HEK293 (cell line): ENCODE data around the gene IRX4.
"Not testable (repeated sequence)": the region's sequence is repeated elsewhere in the genome, so short reads cannot be mapped to it uniquely, and the experiment has no call there.

Experiments used
- CTCF ChIA-PET: fragments of 350-600 bp; formaldehyde crosslinking; extraction: SDS; loops from one replicate; lab custom pipeline; 2021; ENCODE audit warnings: antibody characterized with exemption; lab: Yijun Ruan, JAX
- POLR2A ChIA-PET: fragments of 300-600 bp; formaldehyde crosslinking; extraction: SDS; loops from one replicate; lab custom pipeline; 2020; ENCODE audit warnings: antibody characterized with exemption, inconsistent platforms; lab: Yijun Ruan, JAX
- H3K27ac ChIP-seq: fragments of 200-500 bp; sonication (Bioruptor generic); 2 replicates; pipeline ENCODE4 v1.5.1; 2014; ENCODE audit warnings: low read depth, low read length, control low read depth, inconsistent platforms; ENCODE audit errors: extremely low read depth
- H3K36me3 ChIP-seq, 2 experiments: fragments of 200-500 bp in 1 of 2; sonication (Bioruptor generic) in 1 of 2; 1 replicate in 1 of 2; 2 replicates in 1 of 2; pipeline ENCODE4 v1.5.1; 2014 to 2017; ENCODE audit warnings: inconsistent platforms in 2 of 2, low read length in 2 of 2; ENCODE audit not compliant: control insufficient read depth in 2 of 2, insufficient read depth in 1 of 2
- H3K4me1 ChIP-seq: fragments of 200-500 bp; sonication (Bioruptor generic); 2 replicates; pipeline ENCODE4 v1.5.1; 2014; ENCODE audit warnings: mild to moderate bottlenecking, low read length, inconsistent platforms; ENCODE audit not compliant: control insufficient read depth, insufficient read depth
- H3K4me3 ChIP-seq: 2 replicates; pipeline ENCODE4 v1.5.1; 2011; ENCODE audit warnings: low read depth, mild to moderate bottlenecking, control low read depth, low read length, moderate library complexity
- H3K9me3 ChIP-seq: fragments of 200-500 bp; sonication (Bioruptor generic); 2 replicates; pipeline ENCODE4 v1.5.1; 2014; ENCODE audit warnings: low read depth, low read length, inconsistent platforms; ENCODE audit not compliant: control insufficient read depth, insufficient read depth
- GLI4 ChIP-seq: fragments of 450-650 bp; formaldehyde crosslinking; IDR thresholded peaks from 2 replicates; pipeline ENCODE4 v1.5.1; 2016; ENCODE audit warnings: missing biosample characterization, missing genetic modification characterization
- IKZF3 ChIP-seq: fragments of 450-650 bp; IDR thresholded peaks from 2 replicates; pipeline ENCODE4 v1.5.0; 2018; ENCODE audit warnings: missing biosample characterization, mild to moderate bottlenecking, missing genetic modification characterization, moderate library complexity
- KLF1 ChIP-seq: fragments of 450-650 bp; formaldehyde crosslinking; IDR thresholded peaks from 2 replicates; pipeline ENCODE4 v1.5.1; 2016; ENCODE audit warnings: missing biosample characterization, missing genetic modification characterization
- TCF7L2 ChIP-seq: IDR thresholded peaks from 2 replicates; pipeline ENCODE4 v1.6.1; 2011; ENCODE audit warnings: low read depth, mild to moderate bottlenecking, inconsistent platforms, low read length, moderate library complexity, borderline replicate concordance
- TRIM28 ChIP-seq: IDR thresholded peaks from 2 replicates; pipeline ENCODE4 v1.6.1; 2011; ENCODE audit warnings: low read length, control low read depth, borderline replicate concordance
- ZBTB20 ChIP-seq: fragments of 450-650 bp; formaldehyde crosslinking; IDR thresholded peaks from 2 replicates; pipeline ENCODE4 v1.5.1; 2016; ENCODE audit warnings: missing biosample characterization, missing genetic modification characterization
- ZBTB48 ChIP-seq: fragments of 450-650 bp; formaldehyde crosslinking; IDR thresholded peaks from 2 replicates; pipeline ENCODE4 v1.5.1; 2016; ENCODE audit warnings: missing biosample characterization, missing genetic modification characterization
- ZFP41 ChIP-seq: fragments of 450-650 bp; formaldehyde crosslinking; IDR thresholded peaks from 2 replicates; pipeline ENCODE4 v1.5.1; 2016; ENCODE audit warnings: missing biosample characterization, missing genetic modification characterization, borderline replicate concordance
- ZNF121 ChIP-seq: fragments of 450-650 bp; formaldehyde crosslinking; IDR thresholded peaks from 2 replicates; pipeline ENCODE4 v1.5.1; 2016; ENCODE audit warnings: missing biosample characterization, missing genetic modification characterization
- ZNF175 ChIP-seq: fragments of 450-650 bp; formaldehyde crosslinking; IDR thresholded peaks from 2 replicates; pipeline ENCODE4 v1.5.1; 2016; ENCODE audit warnings: missing biosample characterization, missing genetic modification characterization
- ZNF184 ChIP-seq: fragments of 450-650 bp; IDR thresholded peaks from 2 replicates; pipeline ENCODE4 v1.5.1; 2018; ENCODE audit warnings: missing biosample characterization, mild to moderate bottlenecking, missing genetic modification characterization
- ZNF354C ChIP-seq: fragments of 450-650 bp; formaldehyde crosslinking; IDR thresholded peaks from 2 replicates; pipeline ENCODE4 v1.5.1; 2016; ENCODE audit warnings: missing biosample characterization, missing genetic modification characterization, low read depth, borderline replicate concordance
- ZNF514 ChIP-seq: fragments of 450-650 bp; formaldehyde crosslinking; IDR thresholded peaks from 2 replicates; pipeline ENCODE4 v1.5.1; 2016; ENCODE audit warnings: missing biosample characterization, missing genetic modification characterization
- ZNF585B ChIP-seq: fragments of 450-650 bp; formaldehyde crosslinking; IDR thresholded peaks from 2 replicates; pipeline ENCODE4 v1.5.1; 2016; ENCODE audit warnings: missing biosample characterization, missing genetic modification characterization
- ZNF610 ChIP-seq: fragments of 450-650 bp; formaldehyde crosslinking; IDR thresholded peaks from 2 replicates; pipeline ENCODE4 v1.5.1; 2016; ENCODE audit warnings: missing biosample characterization, missing genetic modification characterization, borderline replicate concordance
- ZNF777 ChIP-seq: fragments of 450-650 bp; formaldehyde crosslinking; IDR thresholded peaks from 2 replicates; pipeline ENCODE4 v1.5.1; 2017; ENCODE audit warnings: missing biosample characterization, missing genetic modification characterization, borderline replicate concordance
- TF ChIP-seq, protein P1 (sequence below): fragments of 450-650 bp; formaldehyde crosslinking; IDR thresholded peaks from 2 replicates; pipeline ENCODE4 v1.5.1; 2016; ENCODE audit warnings: missing biosample characterization, missing genetic modification characterization
- TF ChIP-seq, protein P2 (sequence below): fragments of 450-650 bp; formaldehyde crosslinking; IDR thresholded peaks from 2 replicates; pipeline ENCODE4 v1.5.1; 2016; ENCODE audit warnings: missing biosample characterization, missing genetic modification characterization, low read depth
- TF ChIP-seq, protein P3 (sequence below): fragments of 450-650 bp; formaldehyde crosslinking; IDR thresholded peaks from 2 replicates; pipeline ENCODE4 v1.5.1; 2016; ENCODE audit warnings: missing biosample characterization, missing genetic modification characterization
- TF ChIP-seq, protein P4 (sequence below): fragments of 450-650 bp; formaldehyde crosslinking; IDR thresholded peaks from 2 replicates; pipeline ENCODE4 v1.5.1; 2016; ENCODE audit warnings: missing biosample characterization, missing genetic modification characterization

IRX4 gene

DNA sequence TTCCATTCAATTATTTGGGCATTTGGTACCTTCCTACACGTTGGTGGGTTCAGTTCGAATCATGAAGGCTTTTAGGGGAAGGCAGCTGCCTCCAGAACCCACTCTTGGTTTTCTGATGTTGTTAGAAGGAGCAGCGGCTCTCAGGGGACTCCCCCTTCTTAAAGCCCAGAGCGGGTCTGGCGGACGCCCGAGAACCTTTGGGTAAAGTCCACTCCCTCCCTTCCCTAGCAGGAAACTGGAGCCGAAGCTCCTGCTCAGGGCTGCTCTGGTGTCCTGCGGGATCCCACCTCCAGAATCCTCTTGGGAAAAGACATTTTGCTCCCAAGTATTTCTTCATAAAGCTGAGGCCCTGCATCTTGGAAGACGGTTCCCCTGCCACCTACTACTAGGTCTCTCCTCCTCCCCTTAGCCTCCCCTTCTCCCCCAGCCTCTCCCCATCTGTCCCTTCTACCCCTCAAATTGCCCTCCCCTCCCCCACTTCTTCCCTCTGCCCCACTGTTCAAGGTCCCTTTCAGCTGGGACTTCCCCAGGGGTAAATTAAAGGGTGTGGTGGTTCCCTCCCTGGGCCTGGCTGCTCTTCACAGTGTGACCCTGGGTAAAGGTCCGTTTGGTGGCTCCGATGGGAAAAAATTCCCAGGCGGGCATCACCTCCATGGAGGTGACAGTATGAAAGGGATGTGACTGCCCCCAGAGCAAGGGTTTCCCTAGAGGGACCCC lies 9.3 kb downstream of the IRX4 start:
- CTCF ChIA-PET, result interaction anchor here (0.8 kb wide), 1 partner anchor 8 kb away, joined by 4 read pairs; no protein-coding TSS in a partner anchor
- Histone ChIP-seq H3K4me1 (no peaks in the 10 kb centered on the region), H3K27ac (no peak overlapping the region)
- TF ChIP-seq, protein P1, sequence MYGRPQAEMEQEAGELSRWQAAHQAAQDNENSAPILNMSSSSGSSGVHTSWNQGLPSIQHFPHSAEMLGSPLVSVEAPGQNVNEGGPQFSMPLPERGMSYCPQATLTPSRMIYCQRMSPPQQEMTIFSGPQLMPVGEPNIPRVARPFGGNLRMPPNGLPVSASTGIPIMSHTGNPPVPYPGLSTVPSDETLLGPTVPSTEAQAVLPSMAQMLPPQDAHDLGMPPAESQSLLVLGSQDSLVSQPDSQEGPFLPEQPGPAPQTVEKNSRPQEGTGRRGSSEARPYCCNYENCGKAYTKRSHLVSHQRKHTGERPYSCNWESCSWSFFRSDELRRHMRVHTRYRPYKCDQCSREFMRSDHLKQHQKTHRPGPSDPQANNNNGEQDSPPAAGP, result 0 out of 2 replicates have a peak, but pooled peaks have one; percentile 28
- TF ChIP-seq ZNF610 (tag by site-specific recombination) (no peak), KLF1 (tag by site-specific recombination) (peak; percentile 67), ZNF514 (tag by site-specific recombination) (no peak), ZNF777 (tag by site-specific recombination) (no peak), ZNF121 (tag by site-specific recombination) (no peak), ZBTB20 (tag by site-specific recombination) (no peak), ZNF184 (tag by site-specific recombination) (no peak), TRIM28 (no peak), ZNF354C (tag by site-specific recombination) (no peak), TCF7L2 (no peak)
- TF ChIP-seq, protein P2, sequence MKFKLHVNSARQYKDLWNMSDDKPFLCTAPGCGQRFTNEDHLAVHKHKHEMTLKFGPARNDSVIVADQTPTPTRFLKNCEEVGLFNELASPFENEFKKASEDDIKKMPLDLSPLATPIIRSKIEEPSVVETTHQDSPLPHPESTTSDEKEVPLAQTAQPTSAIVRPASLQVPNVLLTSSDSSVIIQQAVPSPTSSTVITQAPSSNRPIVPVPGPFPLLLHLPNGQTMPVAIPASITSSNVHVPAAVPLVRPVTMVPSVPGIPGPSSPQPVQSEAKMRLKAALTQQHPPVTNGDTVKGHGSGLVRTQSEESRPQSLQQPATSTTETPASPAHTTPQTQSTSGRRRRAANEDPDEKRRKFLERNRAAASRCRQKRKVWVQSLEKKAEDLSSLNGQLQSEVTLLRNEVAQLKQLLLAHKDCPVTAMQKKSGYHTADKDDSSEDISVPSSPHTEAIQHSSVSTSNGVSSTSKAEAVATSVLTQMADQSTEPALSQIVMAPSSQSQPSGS (tag by site-specific recombination), result no peak
- TF ChIP-seq, protein P3, sequence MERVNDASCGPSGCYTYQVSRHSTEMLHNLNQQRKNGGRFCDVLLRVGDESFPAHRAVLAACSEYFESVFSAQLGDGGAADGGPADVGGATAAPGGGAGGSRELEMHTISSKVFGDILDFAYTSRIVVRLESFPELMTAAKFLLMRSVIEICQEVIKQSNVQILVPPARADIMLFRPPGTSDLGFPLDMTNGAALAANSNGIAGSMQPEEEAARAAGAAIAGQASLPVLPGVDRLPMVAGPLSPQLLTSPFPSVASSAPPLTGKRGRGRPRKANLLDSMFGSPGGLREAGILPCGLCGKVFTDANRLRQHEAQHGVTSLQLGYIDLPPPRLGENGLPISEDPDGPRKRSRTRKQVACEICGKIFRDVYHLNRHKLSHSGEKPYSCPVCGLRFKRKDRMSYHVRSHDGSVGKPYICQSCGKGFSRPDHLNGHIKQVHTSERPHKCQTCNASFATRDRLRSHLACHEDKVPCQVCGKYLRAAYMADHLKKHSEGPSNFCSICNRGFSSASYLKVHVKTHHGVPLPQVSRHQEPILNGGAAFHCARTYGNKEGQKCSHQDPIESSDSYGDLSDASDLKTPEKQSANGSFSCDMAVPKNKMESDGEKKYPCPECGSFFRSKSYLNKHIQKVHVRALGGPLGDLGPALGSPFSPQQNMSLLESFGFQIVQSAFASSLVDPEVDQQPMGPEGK (tag by site-specific recombination), result no peak
- TF ChIP-seq, all 188 proteins: peak for 2
- Histone ChIP-seq H3K4me3 (no peak overlapping the region), H3K36me3 (peaks cover 0 to 5% of the 10 kb centered on the region in 2 experiments; a peak in 1 of 3 replicates), H3K9me3 (no peaks in the 10 kb centered on the region; the same call in 1 of the 2 replicates)
- POLR2A ChIA-PET, result no interaction called here

DNA sequence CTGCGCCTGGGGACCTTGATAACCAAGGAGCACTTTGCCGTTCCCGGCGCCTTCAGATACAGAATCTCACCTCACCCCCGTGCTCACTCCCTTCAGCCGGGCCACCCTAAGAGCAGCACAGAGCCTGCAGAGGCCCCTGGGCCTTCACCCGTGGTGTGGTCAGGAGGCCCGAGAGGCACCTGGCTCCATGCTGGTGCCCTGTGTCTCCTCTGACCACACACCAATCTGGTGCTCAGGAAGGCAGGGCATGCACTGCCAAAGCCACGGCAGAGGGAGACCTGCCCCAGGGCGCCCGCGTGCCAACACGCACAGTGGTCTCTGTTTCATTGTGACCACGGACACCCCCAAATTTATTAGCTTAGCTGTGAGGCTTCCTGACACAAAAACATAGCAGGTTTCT lies 11.3 kb downstream of the IRX4 start:
- no peaks in the 10 kb centered on the region for H3K36me3 ChIP-seq
- no peaks in the 10 kb centered on the region for H3K4me1 ChIP-seq
- no peak overlapping the region for H3K27ac ChIP-seq
- no peaks in the 10 kb centered on the region for H3K9me3 ChIP-seq
- no peak overlapping the region for H3K4me3 ChIP-seq
- POLR2A ChIA-PET, result no interaction called here
- no peak for TF ChIP-seq IKZF3 (tag by site-specific recombination)
- no peak for TF ChIP-seq GLI4 (tag by site-specific recombination)
- TF ChIP-seq ZNF585B (tag by site-specific recombination), result no peak
- no peak for TF ChIP-seq ZNF175 (tag by site-specific recombination)
- no peak for TF ChIP-seq ZFP41
- no peak for TF ChIP-seq ZBTB48
- TF ChIP-seq, protein P4, sequence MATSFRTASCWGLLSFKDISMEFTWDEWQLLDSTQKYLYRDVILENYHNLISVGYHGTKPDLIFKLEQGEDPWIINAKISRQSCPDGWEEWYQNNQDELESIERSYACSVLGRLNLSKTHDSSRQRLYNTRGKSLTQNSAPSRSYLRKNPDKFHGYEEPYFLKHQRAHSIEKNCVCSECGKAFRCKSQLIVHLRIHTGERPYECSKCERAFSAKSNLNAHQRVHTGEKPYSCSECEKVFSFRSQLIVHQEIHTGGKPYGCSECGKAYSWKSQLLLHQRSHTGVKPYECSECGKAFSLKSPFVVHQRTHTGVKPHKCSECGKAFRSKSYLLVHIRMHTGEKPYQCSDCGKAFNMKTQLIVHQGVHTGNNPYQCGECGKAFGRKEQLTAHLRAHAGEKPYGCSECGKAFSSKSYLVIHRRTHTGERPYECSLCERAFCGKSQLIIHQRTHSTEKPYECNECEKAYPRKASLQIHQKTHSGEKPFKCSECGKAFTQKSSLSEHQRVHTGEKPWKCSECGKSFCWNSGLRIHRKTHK (tag by site-specific recombination), result no peak
- CTCF ChIA-PET, result no interaction called here

DNA sequence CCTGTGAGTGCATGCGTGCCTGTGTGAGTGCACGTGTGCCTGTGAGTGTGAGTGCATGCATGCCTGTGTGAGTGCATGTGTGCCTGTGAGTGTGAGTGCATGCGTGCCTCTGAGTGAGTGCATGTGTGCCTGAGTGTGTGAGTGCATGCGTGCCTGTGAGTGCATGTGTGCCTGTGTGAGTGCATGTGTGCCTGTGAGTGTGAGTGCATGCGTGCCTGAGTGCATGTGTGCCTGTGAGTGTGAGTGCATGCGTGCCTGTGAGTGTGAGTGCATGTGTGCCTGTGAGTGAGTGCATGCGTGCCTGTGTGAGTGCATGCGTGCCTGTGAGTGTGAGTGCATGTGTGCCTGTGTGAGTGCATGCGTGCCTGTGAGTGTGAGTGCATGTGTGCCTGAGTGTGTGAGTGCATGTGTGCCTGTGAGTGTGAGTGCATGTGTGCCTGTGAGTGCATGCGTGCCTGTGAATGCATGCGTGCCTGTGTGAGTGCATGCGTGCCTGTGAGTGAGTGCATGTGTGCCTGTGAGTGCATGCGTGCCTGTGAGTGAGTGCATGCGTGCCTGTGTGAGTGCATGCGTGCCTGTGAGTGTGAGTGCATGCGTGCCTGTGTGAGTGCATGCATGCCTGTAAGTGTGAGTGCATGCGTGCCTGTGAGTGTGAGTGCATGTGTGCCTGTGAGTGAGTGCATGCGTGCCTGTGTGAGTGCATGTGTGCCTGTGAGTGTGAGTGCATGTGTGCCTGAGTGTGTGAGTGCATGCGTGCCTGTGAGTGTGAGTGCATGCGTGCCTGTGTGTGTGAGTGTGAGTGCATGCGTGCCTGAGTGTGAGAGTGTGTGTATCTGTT lies 12.1 kb downstream of the IRX4 start:
- CTCF ChIA-PET, H3K4me1 ChIP-seq: not testable (repeated sequence)

More for the DNA sequence above, 12.1 kb downstream of the IRX4 start:
- H3K4me3 ChIP-seq, H3K36me3 ChIP-seq, POLR2A ChIA-PET, H3K9me3 ChIP-seq, H3K27ac ChIP-seq: not testable (repeated sequence)
